Body of pancreas (tissue), 4 donors: ENCODE measurements around the gene AMBRA1. TPM values are rescaled to one million over a fixed set of nuclear protein-coding genes. Genes with fewer than 3 reads are reported as not detected.

Experiments
- ATAC-seq: fragments of 150-250 bp; one replicate; pipeline ENCODE4 v1.9.1; 2016
- DNase-seq, 4 donors: peaks; one replicate each; pipeline ENCODE4 v3.0.0-alpha.2; 2019
- H3K27ac ChIP-seq, 4 donors: fragments of 200-600 bp; sonication (generic); 1 replicate in 3 of 4; 2 replicates in 1 of 4; pipeline versions ENCODE4 v1.5.1 to v1.6.1; 2016 to 2019; ENCODE audit warnings: mild to moderate bottlenecking in 1 of 4, mixed read lengths in 1 of 4, moderate library complexity in 1 of 4
- H3K27me3 ChIP-seq, 2 donors: fragments of 200-600 bp; sonication (generic); one replicate each; pipeline ENCODE4 v1.6.0; 2016; ENCODE audit warnings: mild to moderate bottlenecking in 1 of 2
- H3K36me3 ChIP-seq, 2 donors: fragments of 200-600 bp; sonication (generic); replicated peaks in 1 of 2; 2 replicates each; pipeline ENCODE4 v1.5.1; 2016; ENCODE audit warnings: low read depth in 2 of 2; ENCODE audit not compliant: insufficient read depth in 1 of 2
- H3K4me1 ChIP-seq: fragments of 200-600 bp; sonication (generic); one replicate; pipeline ENCODE4 v1.6.0; 2016
- H3K4me3 ChIP-seq, 2 donors: fragments of 200-600 bp; sonication (generic); 1 replicate in 1 of 2; 2 replicates in 1 of 2; pipeline ENCODE4 v1.5.1; 2016 to 2019
- H3K9me3 ChIP-seq, 3 donors: fragments of 200-600 bp; sonication (generic); 1 replicate in 2 of 3; 2 replicates in 1 of 3; pipeline ENCODE4 v1.5.1; 2016
- POLR2A ChIP-seq, 3 donors: fragments of 450-650 bp; IDR thresholded peaks; one replicate each; pipeline ENCODE4 v1.6.1; 2016; ENCODE audit warnings: antibody characterized with exemption in 3 of 3, mild to moderate bottlenecking in 2 of 3
- WGBS, 2 donors: methylation state at CpG; one replicate each; pipeline ENCODE4 v1.1.5; 2017; 5-methylcytosine and 5-hydroxymethylcytosine counted together
- intact Hi-C: fragments of 100-400 bp; cut with DNase I; formaldehyde crosslinking; loops from one replicate; pipeline ENCODE4 v1.15.1; 2023
- total RNA-seq, 2 donors: library from RNA; depleted of rRNA; stranded (reverse); fragments of >200 nt; gene quantifications; one replicate each; pipeline ENCODE4 v1.1.0, GENCODE V29; 2016
- TF ChIP-seq, protein P1 (sequence below), 7 experiments: fragments of 450-650 bp in 4 of 7; fragments of 200-600 bp in 3 of 7; sonication (generic) in 3 of 7; IDR thresholded peaks; one replicate each; pipeline ENCODE4 v1.5.1; 2016 to 2019; ENCODE audit warnings: antibody characterized with exemption in 7 of 7

AMBRA1 gene
- total RNA-seq, 2 donors from 2014 or later, result 17.6 to 43.2 TPM

DNA sequence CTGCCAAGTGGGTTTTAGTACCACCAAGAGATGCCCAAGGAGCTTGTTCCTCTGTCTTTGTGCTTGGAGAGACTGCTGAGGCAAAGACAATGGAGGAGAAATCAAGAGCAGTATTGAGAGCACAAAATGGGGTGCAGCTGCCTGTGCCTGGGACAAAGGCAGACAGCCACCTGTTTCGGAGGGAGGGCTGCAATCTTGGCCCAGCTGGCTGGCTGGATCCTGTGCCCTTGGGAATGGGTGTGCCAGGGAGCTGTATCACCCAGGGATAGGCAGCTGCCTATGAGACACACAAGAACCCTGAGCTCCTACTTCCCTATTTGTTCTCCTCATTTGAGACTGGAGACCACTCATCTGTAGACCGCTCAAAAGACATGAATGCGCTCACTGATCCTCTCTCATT, 178.9 kb downstream of the AMBRA1 start:
- H3K36me3 ChIP-seq, result peaks cover 0 to 8% of the 10 kb centered on the region in 2 donors
- no peaks in the 10 kb centered on the region for H3K9me3 ChIP-seq
- 48 to 66% methylated on average over 2 to 3 of the region's 3 CpGs for WGBS, 2 donors
- DNase-seq (no peak), ATAC-seq (no peak)
- TF ChIP-seq POLR2A (IDR thresholded peaks at IDR 0.05), result no peak
- TF ChIP-seq, protein P1, sequence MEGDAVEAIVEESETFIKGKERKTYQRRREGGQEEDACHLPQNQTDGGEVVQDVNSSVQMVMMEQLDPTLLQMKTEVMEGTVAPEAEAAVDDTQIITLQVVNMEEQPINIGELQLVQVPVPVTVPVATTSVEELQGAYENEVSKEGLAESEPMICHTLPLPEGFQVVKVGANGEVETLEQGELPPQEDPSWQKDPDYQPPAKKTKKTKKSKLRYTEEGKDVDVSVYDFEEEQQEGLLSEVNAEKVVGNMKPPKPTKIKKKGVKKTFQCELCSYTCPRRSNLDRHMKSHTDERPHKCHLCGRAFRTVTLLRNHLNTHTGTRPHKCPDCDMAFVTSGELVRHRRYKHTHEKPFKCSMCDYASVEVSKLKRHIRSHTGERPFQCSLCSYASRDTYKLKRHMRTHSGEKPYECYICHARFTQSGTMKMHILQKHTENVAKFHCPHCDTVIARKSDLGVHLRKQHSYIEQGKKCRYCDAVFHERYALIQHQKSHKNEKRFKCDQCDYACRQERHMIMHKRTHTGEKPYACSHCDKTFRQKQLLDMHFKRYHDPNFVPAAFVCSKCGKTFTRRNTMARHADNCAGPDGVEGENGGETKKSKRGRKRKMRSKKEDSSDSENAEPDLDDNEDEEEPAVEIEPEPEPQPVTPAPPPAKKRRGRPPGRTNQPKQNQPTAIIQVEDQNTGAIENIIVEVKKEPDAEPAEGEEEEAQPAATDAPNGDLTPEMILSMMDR (IDR thresholded peaks at IDR 0.05), result no peak
- no peaks in the 10 kb centered on the region for H3K4me1 ChIP-seq
- H3K27ac ChIP-seq, result no peak overlapping the region
- H3K27me3 ChIP-seq, result no peaks in the 10 kb centered on the region
- H3K4me3 ChIP-seq, result no peak overlapping the region
- intact Hi-C loops, result no loop called here

DNA sequence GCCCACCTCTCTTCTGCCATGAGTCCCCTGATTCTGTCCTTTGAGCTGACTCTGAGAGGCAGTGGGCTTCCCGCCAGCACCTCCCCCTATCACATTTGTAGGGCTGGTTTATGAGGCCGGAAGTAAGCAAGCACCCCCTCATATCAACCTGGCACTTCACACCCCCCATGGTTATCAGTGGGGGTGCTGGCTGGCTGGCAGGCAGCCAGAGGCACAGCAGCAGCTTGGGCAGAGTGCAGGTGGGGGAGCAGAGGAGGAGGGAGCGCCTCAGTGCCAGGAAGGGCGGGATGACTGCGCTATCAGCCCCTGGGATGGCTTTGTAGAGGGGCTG, 179.4 kb downstream of the AMBRA1 start:
- H3K27me3 ChIP-seq, result no peaks in the 10 kb centered on the region
- 93 to 96% methylated on average over 4 to 5 of the region's 5 CpGs for WGBS, 2 donors
- H3K36me3 ChIP-seq, result peaks cover 0 to 9% of the 10 kb centered on the region in 2 donors
- no peaks in the 10 kb centered on the region for H3K4me1 ChIP-seq
- intact Hi-C loops, result no loop called here
- TF ChIP-seq POLR2A (IDR thresholded peaks at IDR 0.05), result no peak
- TF ChIP-seq, protein P1 (IDR thresholded peaks at IDR 0.05), result no peak
- H3K27ac ChIP-seq, result no peak overlapping the region
- no peaks in the 10 kb centered on the region for H3K9me3 ChIP-seq
- ATAC-seq, result no peak
- no peak for DNase-seq
- no peak overlapping the region for H3K4me3 ChIP-seq

DNA sequence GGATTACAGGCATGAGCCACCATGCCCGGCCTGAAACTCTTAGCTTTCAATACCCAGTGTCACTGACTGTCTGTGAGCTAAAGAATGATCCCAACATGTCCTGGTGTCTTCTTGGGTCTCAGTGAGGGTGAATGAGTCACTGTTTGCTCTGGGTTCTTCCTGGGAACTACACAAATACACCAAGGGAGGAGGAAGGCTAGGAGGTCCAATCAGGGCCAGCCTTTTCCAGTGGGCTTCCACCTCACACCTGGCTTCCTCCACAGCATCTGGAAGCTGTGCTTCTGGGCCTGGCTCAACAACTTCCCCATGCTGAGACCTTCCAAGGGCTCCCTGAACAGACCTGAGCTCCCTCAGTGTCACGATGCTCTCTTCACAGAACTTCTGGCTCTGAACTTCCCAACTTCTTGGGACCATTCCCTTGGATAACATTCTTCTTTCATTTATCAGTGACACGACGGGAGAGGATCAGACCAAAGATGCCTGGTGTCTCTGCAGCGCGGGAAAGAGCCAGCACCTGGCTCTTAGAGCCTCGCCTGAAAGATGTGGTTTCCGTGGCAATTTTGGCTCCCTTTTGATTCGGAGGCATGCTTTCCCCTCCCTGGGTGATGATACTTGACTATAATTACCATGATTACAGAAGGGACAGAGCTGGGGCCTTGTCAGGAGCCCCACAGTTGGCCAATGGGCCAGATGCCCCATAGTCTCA, 179.9 kb downstream of the AMBRA1 start:
- peaks cover 0 to 12% of the 10 kb centered on the region in 2 donors for H3K36me3 ChIP-seq

DNA sequence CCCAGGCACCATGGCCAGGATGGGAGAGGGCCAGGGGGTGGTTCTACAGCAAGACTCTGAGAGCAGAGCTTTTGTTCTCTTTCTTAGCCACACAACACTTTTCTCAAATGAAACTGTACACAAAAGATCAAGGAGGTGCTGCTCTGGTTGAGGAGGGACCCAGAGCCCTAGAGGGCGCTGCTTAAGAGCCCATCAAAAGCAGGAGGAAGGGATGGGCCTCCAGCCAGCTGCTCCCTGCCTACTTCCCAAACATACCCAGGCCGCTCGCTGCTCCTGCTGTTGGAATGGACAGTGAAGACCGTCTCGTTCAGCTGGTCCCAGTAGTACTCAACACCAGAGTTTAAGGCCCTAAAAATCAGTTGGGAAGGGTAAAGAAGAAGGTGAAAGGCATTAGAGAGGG, 183.8 kb downstream of the AMBRA1 start:
- Histone ChIP-seq H3K36me3 (peaks cover 0 to 22% of the 10 kb centered on the region in 2 donors), H3K27ac (no peak overlapping the region), H3K4me3 (no peak overlapping the region), H3K4me1 (no peaks in the 10 kb centered on the region), H3K27me3 (no peaks in the 10 kb centered on the region), H3K9me3 (no peaks in the 10 kb centered on the region)
- intact Hi-C loops, result no loop called here
- no peak for ATAC-seq
- WGBS, 2 donors, result 81 to 87% methylated on average over 5 of the region's 5 CpGs
- no peak for TF ChIP-seq POLR2A (IDR thresholded peaks at IDR 0.05)
- TF ChIP-seq, protein P1 (IDR thresholded peaks at IDR 0.05), result no peak
- no peak for DNase-seq

More for the DNA sequence above, 179.9 kb downstream of the AMBRA1 start:
- no peak overlapping the region for H3K4me3 ChIP-seq
- no peak for DNase-seq
- intact Hi-C loops, result no loop called here
- ATAC-seq, result no peak
- H3K27me3 ChIP-seq, result no peaks in the 10 kb centered on the region
- WGBS, 2 donors, result 95 to 96% methylated on average over 9 of the region's 9 CpGs
- TF ChIP-seq, protein P1 (IDR thresholded peaks at IDR 0.05), result no peak
- no peak for TF ChIP-seq POLR2A (IDR thresholded peaks at IDR 0.05)
- H3K4me1 ChIP-seq, result no peaks in the 10 kb centered on the region
- no peak overlapping the region for H3K27ac ChIP-seq
- H3K9me3 ChIP-seq, result no peaks in the 10 kb centered on the region

DNA sequence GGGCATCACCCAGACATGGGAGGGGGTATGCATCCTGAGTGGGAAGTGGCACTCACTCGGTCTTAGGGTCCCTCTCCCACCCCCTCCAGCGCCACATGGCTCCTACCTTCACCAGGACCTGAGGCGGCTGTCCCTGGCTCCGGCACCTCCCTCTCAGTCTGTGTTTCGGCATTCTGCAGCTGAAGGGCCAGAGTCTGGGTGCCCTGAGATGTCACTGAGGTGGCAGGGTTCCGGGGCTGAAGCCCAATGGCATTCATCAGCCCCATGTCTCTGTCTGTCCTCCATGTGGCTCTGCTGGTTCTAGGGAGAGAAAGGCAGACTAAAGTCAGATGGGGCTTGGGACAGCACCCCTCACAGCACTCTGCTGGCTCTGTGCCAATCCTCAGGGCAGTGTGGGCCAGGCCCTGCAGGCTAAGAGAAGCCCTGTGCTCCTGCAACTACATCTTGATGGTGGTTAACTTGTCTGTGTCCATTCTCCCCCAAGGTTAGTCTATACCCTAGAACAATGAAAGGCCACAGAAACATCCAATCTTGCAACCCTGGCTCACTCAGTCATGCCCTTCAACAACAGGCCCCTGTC, 185.3 kb downstream of the AMBRA1 start:
- intact Hi-C loops, result no loop called here
- WGBS, 2 donors, result 93% methylated on average over 6 of the region's 6 CpGs; no CpG with 5 or more reads in 1 of the 2 donors
- DNase-seq (no peak), ATAC-seq (no peak)
- Histone ChIP-seq H3K27ac (no peak overlapping the region), H3K9me3 (no peaks in the 10 kb centered on the region), H3K4me3 (no peak overlapping the region), H3K4me1 (no peaks in the 10 kb centered on the region), H3K36me3 (peaks cover 0 to 21% of the 10 kb centered on the region in 2 donors), H3K27me3 (no peaks in the 10 kb centered on the region)
- TF ChIP-seq POLR2A (IDR thresholded peaks at IDR 0.05), result no peak
